Gastrocnemius medialis (tissue), 4 donors: ENCODE results near the gene GDAP2.

Experiments used
- CTCF ChIP-seq, 5 experiments: fragments of 450-650 bp in 3 of 5; fragments of 200-600 bp in 2 of 5; sonication (generic) in 2 of 5; IDR thresholded peaks in 4 of 5; conservative IDR thresholded peaks in 1 of 5; 1 replicate in 4 of 5; 2 replicates in 1 of 5; pipeline ENCODE4 v1.5.1; 2016 to 2019; ENCODE audit warnings: antibody characterized with exemption in 5 of 5, mild to moderate bottlenecking in 3 of 5, moderate library complexity in 3 of 5
- POLR2A ChIP-seq, 2 donors: fragments of 450-650 bp; IDR thresholded peaks; one replicate each; pipeline ENCODE4 v1.6.1; 2017; ENCODE audit warnings: antibody characterized with exemption in 2 of 2, mild to moderate bottlenecking in 2 of 2, moderate library complexity in 2 of 2

GRCh38 chr1:117820096-117820495, 109.3 kb downstream of the GDAP2 start:
- no peak for TF ChIP-seq CTCF (IDR thresholded peaks at IDR 0.05 in 4 of 5, conservative IDR thresholded peaks at IDR 0.05 in 1 of 5)
- no peak for TF ChIP-seq POLR2A (IDR thresholded peaks at IDR 0.05)
